ENCODE results near the gene PRAMEF1. TPM values are rescaled to one million over a fixed set of nuclear protein-coding genes. Genes with fewer than 3 reads are reported as not detected.

Gene PRAMEF1
- polyA plus RNA-seq, 1 experiment, result not detected

- ChIA-PET POLR2A (no interaction called here), CTCF (no interaction called here)
- Histone ChIP-seq H3K27me3 (ENCODE audit: control insufficient read depth, insufficient read depth, low read length) (no peaks in the 10 kb centered on the region), H3K27ac (ENCODE audit: low read depth, low read length) (no peak overlapping the region), H3K4me3 (ENCODE audit: low read depth, low read length) (no peak overlapping the region), H3K9me3 (ENCODE audit: control insufficient read depth, insufficient read depth, low read length) (peaks cover 40% of the 10 kb centered on the region)
- TF ChIP-seq CTCF (IDR thresholded peaks at IDR 0.05; ENCODE audit: low read depth, low read length), result no peak
- DNase-seq (ENCODE audit: low read depth, low spot score), result no peak
Measured at GRCh38 chr1:12761781-12762180, 29.4 kb upstream of the PRAMEF1 start.

GRCh38 chr1:12762766-12763165 is 28.4 kb upstream of the PRAMEF1 start:
- Histone ChIP-seq H3K27me3 (ENCODE audit: control insufficient read depth, insufficient read depth, low read length) (no peaks in the 10 kb centered on the region), H3K4me3 (ENCODE audit: low read depth, low read length) (no peak overlapping the region), H3K9me3 (ENCODE audit: control insufficient read depth, insufficient read depth, low read length) (peaks cover 40% of the 10 kb centered on the region), H3K27ac (ENCODE audit: low read depth, low read length) (no peak overlapping the region)
- no peak for DNase-seq (ENCODE audit: low read depth, low spot score)
- ChIA-PET POLR2A (no interaction called here), CTCF (interaction anchor here (0.8 kb wide), 1 partner anchor 1382 kb away, joined by 4 read pairs; no protein-coding TSS in a partner anchor)
- no peak for TF ChIP-seq CTCF (IDR thresholded peaks at IDR 0.05; ENCODE audit: low read depth, low read length)

- CTCF ChIA-PET, result no interaction called here
- Histone ChIP-seq H3K4me3 (ENCODE audit: low read depth, low read length) (no peak overlapping the region), H3K9me3 (ENCODE audit: control insufficient read depth, insufficient read depth, low read length) (peaks cover 43% of the 10 kb centered on the region), H3K27me3 (ENCODE audit: control insufficient read depth, insufficient read depth, low read length) (no peaks in the 10 kb centered on the region), H3K27ac (ENCODE audit: low read depth, low read length) (no peak overlapping the region)
- DNase-seq (ENCODE audit: low read depth, low spot score), result no peak
- TF ChIP-seq CTCF (IDR thresholded peaks at IDR 0.05; ENCODE audit: low read depth, low read length), result no peak
- POLR2A ChIA-PET, result no interaction called here
Measured at GRCh38 chr1:12763479-12763878, 27.7 kb upstream of the PRAMEF1 start.

- peaks cover 46% of the 10 kb centered on the region for H3K9me3 ChIP-seq (ENCODE audit: control insufficient read depth, insufficient read depth, low read length)
- DNase-seq (ENCODE audit: low read depth, low spot score), result no peak
- CTCF ChIA-PET, result no interaction called here
- no peak overlapping the region for H3K4me3 ChIP-seq (ENCODE audit: low read depth, low read length)
- TF ChIP-seq CTCF (IDR thresholded peaks at IDR 0.05; ENCODE audit: low read depth, low read length), result no peak
- POLR2A ChIA-PET, result no interaction called here
- H3K27me3 ChIP-seq (ENCODE audit: control insufficient read depth, insufficient read depth, low read length), result no peaks in the 10 kb centered on the region
- no peak overlapping the region for H3K27ac ChIP-seq (ENCODE audit: low read depth, low read length)
Measured at GRCh38 chr1:12764016-12764415, 27.2 kb upstream of the PRAMEF1 start.

- no peak for TF ChIP-seq CTCF (IDR thresholded peaks at IDR 0.05; ENCODE audit: low read depth, low read length)
- no peak overlapping the region for H3K27ac ChIP-seq (ENCODE audit: low read depth, low read length)
- no peak for DNase-seq (ENCODE audit: low read depth, low spot score)
- ChIA-PET POLR2A (no interaction called here), CTCF (no interaction called here)
- no peak overlapping the region for H3K4me3 ChIP-seq (ENCODE audit: low read depth, low read length)
- H3K9me3 ChIP-seq (ENCODE audit: control insufficient read depth, insufficient read depth, low read length), result peaks cover 29% of the 10 kb centered on the region
- H3K27me3 ChIP-seq (ENCODE audit: control insufficient read depth, insufficient read depth, low read length), result no peaks in the 10 kb centered on the region
Measured at GRCh38 chr1:12769031-12769430, 22.2 kb upstream of the PRAMEF1 start.

Data from AG04450 (cell line).